ENCODE results near the gene SYK.

DNA sequence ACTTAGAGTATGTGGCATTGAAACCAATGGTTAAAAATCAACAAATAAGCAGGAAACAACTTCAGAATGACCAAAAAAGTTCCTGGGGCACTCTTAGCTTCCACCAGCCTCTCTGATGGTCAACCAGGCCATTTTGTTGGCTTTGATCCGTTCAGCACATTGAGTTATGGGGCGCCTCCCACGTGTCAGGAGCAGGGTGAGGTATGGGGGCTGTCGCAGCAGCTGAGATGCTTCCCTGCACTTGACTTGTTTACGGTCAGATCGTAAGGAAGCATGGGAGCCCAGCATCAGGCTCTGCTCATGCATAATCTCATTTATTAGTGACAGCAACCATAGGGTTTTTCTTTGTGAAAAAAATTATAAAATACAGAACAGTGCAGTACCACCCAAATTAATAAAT is 16.7 kb downstream of the SYK start:
- TF ChIP-seq CEBPB (IDR thresholded peaks at IDR 0.05; ENCODE audit: low read depth, low read length): no peak
- TF ChIP-seq RAD21 (IDR thresholded peaks at IDR 0.05; ENCODE audit: low read length): no peak
- TF ChIP-seq CTCF (conservative IDR thresholded peaks at IDR 0.05; ENCODE audit: low read depth, low read length): no peak
- TF ChIP-seq USF2 (IDR thresholded peaks at IDR 0.05; ENCODE audit: low read depth, low read length): no peak
- no peak for TF ChIP-seq POLR2A (IDR thresholded peaks at IDR 0.05; ENCODE audit: low read depth, low read length)
- no peak for TF ChIP-seq SMC3 (IDR thresholded peaks at IDR 0.05; ENCODE audit: low read depth, low read length)
- no peak for TF ChIP-seq CHD1 (IDR thresholded peaks at IDR 0.05; ENCODE audit: low read depth, low read length)
- TF ChIP-seq RFX5 (IDR thresholded peaks at IDR 0.05; ENCODE audit: low read depth, low read length): no peak
- TF ChIP-seq RCOR1 (IDR thresholded peaks at IDR 0.05; ENCODE audit: insufficient replicate concordance, low read length): no peak
- no peak for TF ChIP-seq MAFK (IDR thresholded peaks at IDR 0.05; ENCODE audit: low read depth, low read length)
- no peak for TF ChIP-seq MAZ (IDR thresholded peaks at IDR 0.05; ENCODE audit: borderline replicate concordance, low read depth, low read length)
- no peak for TF ChIP-seq BHLHE40 (IDR thresholded peaks at IDR 0.05; ENCODE audit: low read depth, low read length)
- TF ChIP-seq NFE2L2 (IDR thresholded peaks at IDR 0.05; ENCODE audit: low read depth, low read length): no peak
